ENCODE results near the gene C5orf58. TPM values are rescaled to one million over a fixed set of nuclear protein-coding genes. Genes with fewer than 3 reads are reported as not detected.

The C5orf58 gene
- polyA plus RNA-seq, 1 donor (not counting 4 experiments of a cell fraction or from before 2014, with no cell fraction given) = not detected

DNA sequence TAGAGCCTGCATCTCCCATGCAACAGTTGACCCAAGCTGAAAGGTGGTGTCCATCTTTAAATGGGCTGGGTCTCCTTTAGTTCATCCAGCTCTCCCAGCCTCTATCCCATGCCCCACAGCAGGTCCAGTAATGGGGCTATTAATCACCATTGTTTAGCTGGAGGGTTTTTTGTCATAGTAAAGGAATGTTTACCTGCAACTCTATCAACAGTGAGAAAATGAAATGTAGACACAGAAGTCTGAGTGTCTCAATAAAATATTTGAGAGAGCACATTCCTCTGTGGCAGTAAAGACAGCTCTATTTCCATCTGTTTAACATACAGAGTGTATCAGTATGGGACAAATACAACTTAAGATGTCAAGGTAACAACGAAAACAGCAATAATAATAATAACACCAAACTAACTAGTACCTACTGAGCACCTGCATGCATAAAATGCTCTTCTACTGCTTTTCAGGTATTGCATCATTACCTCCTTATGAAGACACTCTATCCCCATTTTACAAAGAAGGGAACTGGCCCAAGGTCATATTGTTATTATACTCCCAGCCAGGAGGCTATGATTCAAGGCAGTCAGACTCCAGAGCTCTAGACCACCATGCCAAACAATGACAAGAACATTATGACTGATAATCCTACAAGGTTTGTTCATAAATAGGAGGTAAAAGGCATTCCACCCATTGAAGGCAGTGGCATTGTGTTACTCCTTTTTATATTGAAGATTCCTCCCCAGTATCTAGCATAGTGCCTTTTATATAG, 21.0 kb upstream of the C5orf58 start:
- Histone ChIP-seq H3K9me3 (ENCODE audit: control insufficient read depth, low read depth, low read length) (no peaks in the 10 kb centered on the region), H3K79me2 (ENCODE audit: control insufficient read depth, insufficient read depth, low read length) (no peaks in the 10 kb centered on the region), H3K9ac (ENCODE audit: control insufficient read depth, extremely low read depth, insufficient read depth, low read length) (no peak overlapping the region), H2AFZ (ENCODE audit: control insufficient read depth, low read length) (no peak overlapping the region), H3K4me3 (ENCODE audit: control insufficient read depth in 2 of 3, extremely low read depth in 1 of 3, insufficient read depth in 2 of 3, low read depth in 1 of 3, low read length in 3 of 3) (no peak overlapping the region), H4K20me1 (ENCODE audit: control insufficient read depth, extremely low read depth, insufficient read depth, low read length) (no peaks in the 10 kb centered on the region), H3K36me3 (ENCODE audit: control insufficient read depth in 2 of 2, extremely low read depth in 1 of 2, insufficient read depth in 2 of 2, low read length in 2 of 2) (no peaks in the 10 kb centered on the region), H3K27me3 (ENCODE audit: control insufficient read depth, extremely low read depth, insufficient read depth, low read length) (no peaks in the 10 kb centered on the region), H3K27ac (ENCODE audit: control insufficient read depth, insufficient read depth, low read length) (no peak overlapping the region), H3K9me1 (ENCODE audit: control insufficient read depth, extremely low read depth, insufficient read depth, low read length) (no peaks in the 10 kb centered on the region), H3K4me1 (ENCODE audit: control insufficient read depth, extremely low read depth, insufficient read depth, low read length) (no peaks in the 10 kb centered on the region), H3K4me2 (ENCODE audit: control insufficient read depth, extremely low read depth, insufficient read depth, low read depth, low read length) (no peak overlapping the region)
- no peak for DNase-seq (ENCODE audit: low read depth, low spot score)
- FAIRE-seq = no peak
- dilution Hi-C loops (cut with MboI; ENCODE audit: extremely low pct_ligation_motif_present, low sequenced_read_pairs) = no loop called here
- no peak for TF ChIP-seq EZH2 (IDR thresholded peaks at IDR 0.05; ENCODE audit: low read length)
- TF ChIP-seq, protein P1, sequence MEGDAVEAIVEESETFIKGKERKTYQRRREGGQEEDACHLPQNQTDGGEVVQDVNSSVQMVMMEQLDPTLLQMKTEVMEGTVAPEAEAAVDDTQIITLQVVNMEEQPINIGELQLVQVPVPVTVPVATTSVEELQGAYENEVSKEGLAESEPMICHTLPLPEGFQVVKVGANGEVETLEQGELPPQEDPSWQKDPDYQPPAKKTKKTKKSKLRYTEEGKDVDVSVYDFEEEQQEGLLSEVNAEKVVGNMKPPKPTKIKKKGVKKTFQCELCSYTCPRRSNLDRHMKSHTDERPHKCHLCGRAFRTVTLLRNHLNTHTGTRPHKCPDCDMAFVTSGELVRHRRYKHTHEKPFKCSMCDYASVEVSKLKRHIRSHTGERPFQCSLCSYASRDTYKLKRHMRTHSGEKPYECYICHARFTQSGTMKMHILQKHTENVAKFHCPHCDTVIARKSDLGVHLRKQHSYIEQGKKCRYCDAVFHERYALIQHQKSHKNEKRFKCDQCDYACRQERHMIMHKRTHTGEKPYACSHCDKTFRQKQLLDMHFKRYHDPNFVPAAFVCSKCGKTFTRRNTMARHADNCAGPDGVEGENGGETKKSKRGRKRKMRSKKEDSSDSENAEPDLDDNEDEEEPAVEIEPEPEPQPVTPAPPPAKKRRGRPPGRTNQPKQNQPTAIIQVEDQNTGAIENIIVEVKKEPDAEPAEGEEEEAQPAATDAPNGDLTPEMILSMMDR (optimal IDR thresholded peaks at IDR 0.05 in 1 of 3, IDR thresholded peaks at IDR 0.05 in 1 of 3, conservative IDR thresholded peaks at IDR 0.05 in 1 of 3; ENCODE audit: extremely low read depth in 1 of 3, insufficient read depth in 2 of 3, low read length in 3 of 3) = no peak

DNA sequence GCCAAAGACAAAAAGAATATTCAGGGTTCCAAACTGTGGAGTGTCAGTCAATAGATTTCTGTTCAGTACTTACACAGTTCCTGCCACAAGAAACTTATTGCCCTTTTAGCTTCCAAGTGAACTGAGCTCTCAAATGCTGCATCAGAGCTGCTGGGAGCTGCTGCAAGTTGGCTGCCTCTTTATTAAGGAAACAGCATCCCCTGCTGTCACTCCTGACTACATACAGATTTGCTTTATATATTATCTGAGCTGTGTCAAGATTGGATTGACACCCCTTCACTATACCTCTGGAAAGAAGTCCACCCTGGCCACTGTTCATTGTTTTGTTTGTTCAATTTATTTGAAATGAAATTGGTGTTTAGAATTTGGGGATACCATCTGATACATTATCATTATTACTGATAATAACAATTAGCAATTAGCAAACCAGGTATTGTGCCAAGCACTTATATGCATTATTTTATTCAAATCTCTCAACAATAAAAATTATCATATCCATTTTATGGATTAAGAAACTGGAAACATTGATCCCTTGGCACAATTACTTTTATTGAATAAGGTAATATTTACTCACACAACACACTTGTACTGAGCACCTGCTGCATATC, 16.4 kb upstream of the C5orf58 start:
- Histone ChIP-seq H3K27me3 (ENCODE audit: control insufficient read depth, extremely low read depth, insufficient read depth, low read length) (no peaks in the 10 kb centered on the region), H3K79me2 (ENCODE audit: control insufficient read depth, insufficient read depth, low read length) (no peaks in the 10 kb centered on the region), H3K9ac (ENCODE audit: control insufficient read depth, extremely low read depth, insufficient read depth, low read length) (no peak overlapping the region), H4K20me1 (ENCODE audit: control insufficient read depth, extremely low read depth, insufficient read depth, low read length) (no peaks in the 10 kb centered on the region), H3K4me1 (ENCODE audit: control insufficient read depth, extremely low read depth, insufficient read depth, low read length) (peaks cover 14% of the 10 kb centered on the region), H3K27ac (ENCODE audit: control insufficient read depth, insufficient read depth, low read length) (no peak overlapping the region), H3K9me1 (ENCODE audit: control insufficient read depth, extremely low read depth, insufficient read depth, low read length) (no peaks in the 10 kb centered on the region), H3K9me3 (ENCODE audit: control insufficient read depth, low read depth, low read length) (no peaks in the 10 kb centered on the region), H3K36me3 (ENCODE audit: control insufficient read depth in 2 of 2, extremely low read depth in 1 of 2, insufficient read depth in 2 of 2, low read length in 2 of 2) (no peaks in the 10 kb centered on the region), H2AFZ (ENCODE audit: control insufficient read depth, low read length) (no peak overlapping the region), H3K4me2 (ENCODE audit: control insufficient read depth, extremely low read depth, insufficient read depth, low read depth, low read length) (no peak overlapping the region), H3K4me3 (ENCODE audit: control insufficient read depth in 2 of 3, extremely low read depth in 1 of 3, insufficient read depth in 2 of 3, low read depth in 1 of 3, low read length in 3 of 3) (no peak overlapping the region)
- dilution Hi-C loops (cut with MboI; ENCODE audit: extremely low pct_ligation_motif_present, low sequenced_read_pairs) = no loop called here
- no peak for TF ChIP-seq EZH2 (IDR thresholded peaks at IDR 0.05; ENCODE audit: low read length)
- TF ChIP-seq, protein P1 (optimal IDR thresholded peaks at IDR 0.05 in 1 of 3, IDR thresholded peaks at IDR 0.05 in 1 of 3, conservative IDR thresholded peaks at IDR 0.05 in 1 of 3; ENCODE audit: extremely low read depth in 1 of 3, insufficient read depth in 2 of 3, low read length in 3 of 3) = peak; percentile 68 to 82 (median 79)
- FAIRE-seq (no peak), DNase-seq (ENCODE audit: low read depth, low spot score) (no peak)

Measured in keratinocyte (primary cell).